Measurements from ENCODE around the gene POR. TPM values are rescaled to one million over a fixed set of nuclear protein-coding genes. Genes with fewer than 3 reads are reported as not detected.

POR gene
- total and polyA plus RNA-seq, 2 of the 8 experiments (the other 6 are each of a cell fraction or from before 2014, with no cell fraction given) = 98.7 to 144 TPM

GRCh38 chr7:76020031-76020714 lies 105.2 kb downstream of the POR start (continued):
- peak; percentile 97 to 98 for TF ChIP-seq RAD21 (IDR thresholded peaks at IDR 0.05 in 1 of 2, conservative IDR thresholded peaks at IDR 0.05 in 1 of 2; ENCODE audit: low read depth in 2 of 2, low read length in 2 of 2)
- TF ChIP-seq BRCA1 (IDR thresholded peaks at IDR 0.05; ENCODE audit: low read depth, low read length) = no peak
- TF ChIP-seq SIX5 (IDR thresholded peaks at IDR 0.05; ENCODE audit: low read depth, low read length) = no peak
- no peak for TF ChIP-seq RBBP5 (IDR thresholded peaks at IDR 0.05; ENCODE audit: borderline replicate concordance, low read depth, low read length)
- no peak for TF ChIP-seq TAF7 (optimal IDR thresholded peaks at IDR 0.05; ENCODE audit: borderline replicate concordance, low read depth, low read length)
- no peak for TF ChIP-seq JUN (IDR thresholded peaks at IDR 0.05; ENCODE audit: low read depth, low read length)
- no peak for TF ChIP-seq POLR2A (IDR thresholded peaks at IDR 0.05; ENCODE audit: control extremely low read depth in 1 of 2, low read depth in 2 of 2, low read length in 2 of 2)
- TF ChIP-seq CTCF (IDR thresholded peaks at IDR 0.05; ENCODE audit: control extremely low read depth in 1 of 3, insufficient read depth in 1 of 3, low read depth in 1 of 3, low read length in 3 of 3) = peak; percentile 94 to 96 (median 94)
- TF ChIP-seq CHD1 (IDR thresholded peaks at IDR 0.05; ENCODE audit: low read depth, low read length) = no peak
- TF ChIP-seq ASH2L (IDR thresholded peaks at IDR 0.05; ENCODE audit: low read length) = no peak
- no peak for TF ChIP-seq NRF1 (IDR thresholded peaks at IDR 0.05; ENCODE audit: low read depth, low read length)
